ENCODE data around the gene NOL12. TPM values are rescaled to one million over a fixed set of nuclear protein-coding genes. Genes with fewer than 3 reads are reported as not detected.
A peak's percentile ranks its signal among the peaks of the same experiment; 100 is the strongest.

The NOL12 gene
- total RNA-seq, 4 donors from 2014 or later: 9.1 to 18.4 (median 14.5) TPM

DNA sequence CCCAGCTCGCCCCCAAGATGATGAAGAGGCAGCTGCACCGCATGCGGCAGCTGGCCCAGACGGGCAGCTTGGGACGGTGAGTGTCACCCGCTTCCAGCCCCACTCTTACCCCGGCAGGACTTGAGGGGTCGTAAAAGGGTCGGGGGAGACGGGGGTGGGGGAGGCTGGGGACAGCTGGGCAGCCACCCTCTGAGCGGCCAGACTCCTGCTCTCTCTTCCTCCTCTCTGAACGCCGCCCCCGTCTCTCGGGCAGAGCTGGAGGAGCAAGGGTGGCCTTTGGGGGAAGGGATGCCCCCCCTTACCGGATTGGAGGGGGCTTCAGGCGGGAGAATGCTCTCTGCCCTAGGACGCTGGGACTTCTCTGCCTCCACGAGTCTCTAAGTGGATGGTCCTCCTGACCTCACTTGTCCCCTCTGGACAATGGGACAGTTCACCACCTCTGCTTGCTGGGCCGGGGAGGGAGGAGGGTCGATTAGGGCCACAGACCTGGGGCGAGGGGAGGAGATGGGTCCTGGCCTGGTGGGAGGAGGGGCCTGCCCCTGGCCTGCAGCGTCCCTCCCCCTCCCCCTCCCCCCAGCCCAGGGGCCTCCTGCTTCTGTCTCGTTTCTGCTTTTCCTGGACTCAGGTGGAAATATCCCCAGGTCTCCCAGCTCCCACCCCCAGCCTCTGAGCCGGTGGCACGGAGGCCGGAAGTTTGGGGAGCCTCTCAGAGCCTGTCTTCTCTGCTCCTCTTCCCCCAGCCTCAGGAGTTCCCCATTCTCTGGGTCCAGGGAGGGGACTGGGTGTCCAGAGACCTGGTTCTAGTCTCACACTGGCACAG lies 46.2 kb upstream of the NOL12 start:
- peak overlapping the region in 3 of 4 donors; percentile 37 to 65 (median 55) for H3K27ac ChIP-seq (replicated peaks in 1 of 4)
- H3K4me1 ChIP-seq: peaks cover 33 to 54% (median 39%) of the 10 kb centered on the region in 4 donors
- no peaks in the 10 kb centered on the region for H3K36me3 ChIP-seq
- H3K9me3 ChIP-seq: no peaks in the 10 kb centered on the region
- intact Hi-C loops (cut with DNase I): no loop called here
- TF ChIP-seq POLR2AphosphoS5 (IDR thresholded peaks at IDR 0.05): no peak
- TF ChIP-seq, protein P1, sequence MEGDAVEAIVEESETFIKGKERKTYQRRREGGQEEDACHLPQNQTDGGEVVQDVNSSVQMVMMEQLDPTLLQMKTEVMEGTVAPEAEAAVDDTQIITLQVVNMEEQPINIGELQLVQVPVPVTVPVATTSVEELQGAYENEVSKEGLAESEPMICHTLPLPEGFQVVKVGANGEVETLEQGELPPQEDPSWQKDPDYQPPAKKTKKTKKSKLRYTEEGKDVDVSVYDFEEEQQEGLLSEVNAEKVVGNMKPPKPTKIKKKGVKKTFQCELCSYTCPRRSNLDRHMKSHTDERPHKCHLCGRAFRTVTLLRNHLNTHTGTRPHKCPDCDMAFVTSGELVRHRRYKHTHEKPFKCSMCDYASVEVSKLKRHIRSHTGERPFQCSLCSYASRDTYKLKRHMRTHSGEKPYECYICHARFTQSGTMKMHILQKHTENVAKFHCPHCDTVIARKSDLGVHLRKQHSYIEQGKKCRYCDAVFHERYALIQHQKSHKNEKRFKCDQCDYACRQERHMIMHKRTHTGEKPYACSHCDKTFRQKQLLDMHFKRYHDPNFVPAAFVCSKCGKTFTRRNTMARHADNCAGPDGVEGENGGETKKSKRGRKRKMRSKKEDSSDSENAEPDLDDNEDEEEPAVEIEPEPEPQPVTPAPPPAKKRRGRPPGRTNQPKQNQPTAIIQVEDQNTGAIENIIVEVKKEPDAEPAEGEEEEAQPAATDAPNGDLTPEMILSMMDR (IDR thresholded peaks at IDR 0.05): no peak
- H3K27me3 ChIP-seq: peaks cover 3 to 35% (median 12%) of the 10 kb centered on the region in 4 donors
- WGBS: 21% methylated on average over 10 of the region's 27 CpGs
- no peak for DNase-seq (ENCODE audit: extremely low spot score)
- peak overlapping the region; percentile 54 to 72 (median 58) for H3K4me3 ChIP-seq

DNA sequence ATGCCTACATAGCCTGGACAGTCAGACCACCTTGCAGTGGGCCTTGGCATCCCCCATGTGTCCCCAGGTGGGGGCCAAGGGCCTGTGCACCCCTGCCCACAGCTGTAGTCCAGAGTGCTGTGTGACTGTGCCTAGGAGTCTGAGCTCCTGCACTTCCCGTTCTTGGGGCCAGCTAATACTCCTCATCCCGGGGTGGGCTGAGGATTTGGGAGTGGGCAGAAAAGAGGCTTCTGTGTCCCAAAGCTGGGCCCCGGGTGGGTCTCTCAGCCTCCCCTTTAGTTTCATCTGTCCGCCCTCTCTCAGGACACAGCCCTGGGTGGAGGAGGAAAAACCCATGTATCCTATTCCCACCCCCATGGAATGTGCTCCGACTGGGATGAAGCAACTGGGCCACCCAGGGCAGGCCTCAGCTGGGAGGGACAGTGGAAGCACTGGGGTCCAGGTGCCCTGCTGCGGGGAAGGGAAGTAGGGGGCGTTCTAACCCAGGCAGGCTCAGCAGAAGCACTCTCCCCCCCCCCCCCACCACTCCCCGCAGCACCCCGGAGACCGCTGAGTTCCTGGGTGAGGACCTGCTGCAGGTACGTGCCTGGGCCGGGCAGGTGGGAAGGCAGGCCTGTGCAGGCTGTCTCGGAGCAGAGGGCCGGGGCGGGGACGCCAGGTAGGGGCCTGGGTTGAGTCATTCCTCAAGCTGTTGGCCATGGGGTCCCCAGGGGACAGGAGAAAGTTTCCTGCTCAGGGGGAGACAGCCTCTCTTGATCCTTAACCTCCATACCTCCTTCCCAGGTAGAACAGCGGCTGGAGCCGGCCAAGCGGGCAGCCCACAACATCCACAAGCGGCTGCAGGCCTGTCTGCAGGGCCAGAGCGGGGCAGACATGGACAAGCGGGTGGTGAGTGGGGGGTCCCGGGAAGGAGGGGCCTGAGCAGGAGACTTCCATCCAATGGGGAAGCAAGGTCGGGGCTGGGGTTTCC lies 45.3 kb upstream of the NOL12 start:
- Histone ChIP-seq H3K27me3 (peaks cover 3 to 35% (median 12%) of the 10 kb centered on the region in 4 donors), H3K36me3 (peaks cover 0 to 4% (median 0%) of the 10 kb centered on the region in 4 donors), H3K9me3 (no peaks in the 10 kb centered on the region), H3K4me1 (peaks cover 29 to 46% (median 36%) of the 10 kb centered on the region in 4 donors), H3K27ac (replicated peaks in 1 of 4) (peak overlapping the region in 1 of 4 donors; percentile 40), H3K4me3 (peak overlapping the region; percentile 54 to 72 (median 58))
- WGBS: 81% methylated on average over 22 of the region's 24 CpGs
- TF ChIP-seq POLR2A (IDR thresholded peaks at IDR 0.05; ENCODE audit: low read depth) (no peak), EP300 (IDR thresholded peaks at IDR 0.05) (no peak), POLR2AphosphoS5 (IDR thresholded peaks at IDR 0.05) (no peak)
- TF ChIP-seq, protein P1 (IDR thresholded peaks at IDR 0.05): no peak
- DNase-seq (ENCODE audit: extremely low spot score): no peak
- intact Hi-C loops (cut with DNase I): no loop called here

GRCh38 chr22:37641561-37641949 lies 44.6 kb upstream of the NOL12 start:
- H3K4me1 ChIP-seq: peaks cover 29 to 46% (median 36%) of the 10 kb centered on the region in 4 donors
- no peak overlapping the region for H3K4me3 ChIP-seq
- DNase-seq (ENCODE audit: extremely low spot score): no peak
- peaks cover 0 to 4% (median 0%) of the 10 kb centered on the region in 4 donors for H3K36me3 ChIP-seq
- 87% methylated on average over 4 of the region's 5 CpGs for WGBS
- H3K9me3 ChIP-seq: no peaks in the 10 kb centered on the region
- peaks cover 3 to 35% (median 12%) of the 10 kb centered on the region in 4 donors for H3K27me3 ChIP-seq
- intact Hi-C loops (cut with DNase I): no loop called here
- no peak for TF ChIP-seq POLR2A (IDR thresholded peaks at IDR 0.05; ENCODE audit: low read depth)
- no peak for TF ChIP-seq EP300 (IDR thresholded peaks at IDR 0.05)
- TF ChIP-seq POLR2AphosphoS5 (IDR thresholded peaks at IDR 0.05): no peak
- TF ChIP-seq, protein P1 (IDR thresholded peaks at IDR 0.05): no peak
- no peak overlapping the region for H3K27ac ChIP-seq (replicated peaks in 1 of 4)

DNA sequence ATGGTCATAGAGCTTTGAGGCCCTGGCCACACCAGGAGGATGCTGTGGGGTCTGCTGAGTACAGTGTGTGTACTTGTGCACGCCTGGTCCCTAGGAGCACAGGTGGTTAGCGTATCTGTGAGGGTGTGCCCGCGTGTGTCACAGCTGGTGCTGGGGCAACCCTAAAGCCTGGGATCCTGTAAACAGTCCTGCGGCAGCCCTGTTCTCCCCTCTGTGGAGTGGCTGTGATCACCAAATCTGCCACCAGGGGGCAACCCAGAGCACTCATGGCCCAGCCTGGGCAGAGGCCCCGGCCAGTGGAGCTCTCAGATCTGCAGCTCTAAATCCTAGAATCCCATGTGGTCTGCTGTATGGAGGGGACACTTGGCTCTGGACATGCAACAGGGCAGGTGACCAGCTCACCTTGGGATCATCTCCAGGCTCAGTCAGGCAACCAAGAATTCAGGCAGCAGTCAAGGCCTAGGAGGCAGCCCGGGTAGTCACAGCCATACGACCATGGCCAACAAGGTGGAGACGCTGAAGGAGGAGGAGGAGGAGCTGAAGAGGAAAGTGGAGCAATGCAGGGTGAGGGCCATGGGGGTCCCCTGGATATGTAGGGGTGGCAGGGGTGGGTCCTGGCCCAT lies 42.8 kb upstream of the NOL12 start:
- H3K27me3 ChIP-seq: peaks cover 3 to 35% (median 12%) of the 10 kb centered on the region in 4 donors
- peaks cover 28 to 43% (median 34%) of the 10 kb centered on the region in 4 donors for H3K4me1 ChIP-seq
- no peak overlapping the region for H3K27ac ChIP-seq (replicated peaks in 1 of 4)
- intact Hi-C loops (cut with DNase I): loop anchor here (1.0 kb wide), 1 partner anchor 38 kb away; no protein-coding TSS in a partner anchor
- H3K4me3 ChIP-seq: no peak overlapping the region
- 55% methylated on average over 4 of the region's 9 CpGs for WGBS
- TF ChIP-seq POLR2AphosphoS5 (IDR thresholded peaks at IDR 0.05) (peak in 1 of 2 donors; percentile 43), EP300 (IDR thresholded peaks at IDR 0.05) (no peak), POLR2A (IDR thresholded peaks at IDR 0.05; ENCODE audit: low read depth) (no peak)
- TF ChIP-seq, protein P1 (IDR thresholded peaks at IDR 0.05): peak; percentile 90 to 97 (median 91)
- peak; percentile 95 for DNase-seq (ENCODE audit: extremely low spot score)
- H3K36me3 ChIP-seq: peaks cover 0 to 4% (median 0%) of the 10 kb centered on the region in 4 donors
- H3K9me3 ChIP-seq: no peaks in the 10 kb centered on the region

All from esophagus muscularis mucosa (tissue), 4 donors.